Colon (tissue), 2 donors: Measurements from ENCODE around the gene MEPCE.
"Not testable (repeated sequence)": the region's sequence is repeated elsewhere in the genome, so short reads cannot be mapped to it uniquely, and the experiment has no call there.

ENCODE experiments used
- FAIRE-seq: peaks from 2 replicates; lab custom pipeline; 2012; peaks lifted over from hg19 to GRCh38; lab: Jason Lieb, UNC
- donor health status: control.
- donor health status: control.

Gene MEPCE

GRCh38 chr7:100434297-100435144 is 4.9 kb downstream of the MEPCE start:
- no peak for FAIRE-seq

- FAIRE-seq: no peak
Measured at GRCh38 chr7:100435401-100436304, 6.0 kb downstream of the MEPCE start.

GRCh38 chr7:100437150-100438100 is 7.8 kb downstream of the MEPCE start:
- no peak for FAIRE-seq

GRCh38 chr7:100438172-100438571 is 8.5 kb downstream of the MEPCE start:
- no peak for FAIRE-seq

- not testable (repeated sequence) for FAIRE-seq
Measured at GRCh38 chr7:100438731-100439130, 9.1 kb downstream of the MEPCE start.

GRCh38 chr7:100439244-100439643 is 9.6 kb downstream of the MEPCE start:
- not testable (repeated sequence) for FAIRE-seq

- FAIRE-seq: no peak
Measured at GRCh38 chr7:100441641-100442535, 12.3 kb downstream of the MEPCE start.

GRCh38 chr7:100443096-100443840 is 13.6 kb downstream of the MEPCE start:
- no peak for FAIRE-seq

- FAIRE-seq: no peak
Measured at GRCh38 chr7:100444311-100445278, 15.0 kb downstream of the MEPCE start.

- no peak for FAIRE-seq
Measured at GRCh38 chr7:100446040-100446439, 16.4 kb downstream of the MEPCE start.

- not testable (repeated sequence) for FAIRE-seq
Measured at GRCh38 chr7:100447363-100447762, 17.7 kb downstream of the MEPCE start.

- FAIRE-seq: no peak
Measured at GRCh38 chr7:100449190-100449795, 19.7 kb downstream of the MEPCE start.

GRCh38 chr7:100452513-100452912 is 22.9 kb downstream of the MEPCE start:
- FAIRE-seq: no peak

- not testable (repeated sequence) for FAIRE-seq
Measured at GRCh38 chr7:100453854-100454253, 24.2 kb downstream of the MEPCE start.

- no peak for FAIRE-seq
Measured at GRCh38 chr7:100455206-100455605, 25.6 kb downstream of the MEPCE start.

GRCh38 chr7:100456562-100456961 is 26.9 kb downstream of the MEPCE start:
- FAIRE-seq: no peak

GRCh38 chr7:100457033-100457432 is 27.4 kb downstream of the MEPCE start:
- FAIRE-seq: no peak

GRCh38 chr7:100464210-100464660 is 34.6 kb downstream of the MEPCE start, which contains the start of gene SPACDR:
Gene SPACDR (minus strand): TSS chr7:100464260. CDS start chr7:100464025, 235 bp downstream.
- FAIRE-seq: no peak
